Measurements from ENCODE around the gene TPRG1L.
"Not testable (repeated sequence)": the region's sequence is repeated elsewhere in the genome, so short reads cannot be mapped to it uniquely, and the experiment has no call there.

The TPRG1L gene

GRCh38 chr1:3609016-3609768 lies 15.6 kb upstream of the TPRG1L start:
- DNase-seq (ENCODE audit: low read depth in 3 of 3), result no peak

GRCh38 chr1:3609769-3610526 lies 14.9 kb upstream of the TPRG1L start:
- DNase-seq (ENCODE audit: low read depth in 3 of 3), result no peak

GRCh38 chr1:3610527-3611169 lies 14.2 kb upstream of the TPRG1L start:
- DNase-seq (ENCODE audit: low read depth in 3 of 3), result no peak

- peak; percentile 48 to 60 (median 50) for DNase-seq (ENCODE audit: low read depth in 3 of 3)
Measured at GRCh38 chr1:3611170-3612019, 13.4 kb upstream of the TPRG1L start, which contains the start of gene MEGF6. Gene MEGF6, minus strand, starts transcription at chr1:3611508. Its CDS starts 240 bp downstream, at chr1:3611268.

GRCh38 chr1:3612123-3612522 lies 12.7 kb upstream of the TPRG1L start:
- no peak for DNase-seq (ENCODE audit: low read depth in 3 of 3)

GRCh38 chr1:3614755-3615742 lies 9.8 kb upstream of the TPRG1L start:
- DNase-seq (ENCODE audit: low read depth in 3 of 3), result no peak

GRCh38 chr1:3616861-3617260 lies 8.0 kb upstream of the TPRG1L start:
- no peak for DNase-seq (ENCODE audit: low read depth in 3 of 3)

GRCh38 chr1:3617806-3618345 lies 6.9 kb upstream of the TPRG1L start:
- no peak for DNase-seq (ENCODE audit: low read depth in 3 of 3)

- no peak for DNase-seq (ENCODE audit: low read depth in 3 of 3)
Measured at GRCh38 chr1:3618531-3618880, 6.3 kb upstream of the TPRG1L start.

- peak in 2 of 3 experiments; percentile 36 to 68 for DNase-seq (ENCODE audit: low read depth in 3 of 3)
Measured at GRCh38 chr1:3618881-3619671, 5.7 kb upstream of the TPRG1L start.

GRCh38 chr1:3620708-3621107 lies 4.1 kb upstream of the TPRG1L start:
- no peak for DNase-seq (ENCODE audit: low read depth in 3 of 3)

GRCh38 chr1:3621151-3621671 lies 3.6 kb upstream of the TPRG1L start:
- not testable (repeated sequence) for DNase-seq (ENCODE audit: low read depth in 3 of 3)

- DNase-seq (ENCODE audit: low read depth in 3 of 3), result not testable (repeated sequence)
Measured at GRCh38 chr1:3622102-3622501, 2.7 kb upstream of the TPRG1L start.

GRCh38 chr1:3623441-3624199 lies 1.2 kb upstream of the TPRG1L start:
- DNase-seq (ENCODE audit: low read depth in 3 of 3), result no peak

GRCh38 chr1:3625151-3625907 lies 514 bp downstream of the TPRG1L start:
- DNase-seq (ENCODE audit: low read depth in 3 of 3), result no peak

GRCh38 chr1:3626025-3626424 lies 1.2 kb downstream of the TPRG1L start:
- DNase-seq (ENCODE audit: low read depth in 3 of 3), result no peak

- DNase-seq (ENCODE audit: low read depth in 3 of 3), result no peak
Measured at GRCh38 chr1:3627515-3628253, 2.9 kb downstream of the TPRG1L start.

All from stimulated activated CD4-positive, alpha-beta T cell treated with anti-CD3 and anti-CD28 coated beads, TNF-alpha, amount 100 ng/mL, for 4 hours (primary cell).